NB4 (cell line): Measurements from ENCODE around the gene CDCP2.
A peak's percentile ranks its signal among the peaks of the same experiment; 100 is the strongest.

ENCODE experiments used
- DNase-seq: peaks from one replicate; pipeline ENCODE4 v3.0.0; 2010; ENCODE audit warnings: low read depth
- H3K4me3 ChIP-seq: one replicate; pipeline ENCODE4 v1.5.1; 2011; ENCODE audit warnings: mild to moderate bottlenecking, low read depth, low read length, moderate library complexity
- MAX ChIP-seq: IDR thresholded peaks from 2 replicates; pipeline ENCODE4 v1.6.1; 2011; ENCODE audit warnings: low read depth, low read length
- MYC ChIP-seq: IDR thresholded peaks from 2 replicates; pipeline ENCODE4 v1.6.1; 2011; ENCODE audit warnings: low read depth, low read length
- POLR2A ChIP-seq: IDR thresholded peaks from 2 replicates; pipeline ENCODE4 v1.6.1; 2011; ENCODE audit warnings: mild to moderate bottlenecking; ENCODE audit not compliant: insufficient read length; ENCODE audit errors: extremely low read depth
- TF ChIP-seq, protein P1 (sequence below): IDR thresholded peaks from one replicate; pipeline ENCODE4 v1.5.1; 2012; ENCODE audit warnings: low read depth, low read length

CDCP2 gene

GRCh38 chr1:54152696-54153095, at the start of gene CDCP2:
TSS of gene CDCP2 (minus strand) at chr1:54153000. CDS start at chr1:54152922, 78 bp downstream.
- DNase-seq: no peak
- no peak within 1 kb of the TSS for H3K4me3 ChIP-seq
- TF ChIP-seq, protein P1, sequence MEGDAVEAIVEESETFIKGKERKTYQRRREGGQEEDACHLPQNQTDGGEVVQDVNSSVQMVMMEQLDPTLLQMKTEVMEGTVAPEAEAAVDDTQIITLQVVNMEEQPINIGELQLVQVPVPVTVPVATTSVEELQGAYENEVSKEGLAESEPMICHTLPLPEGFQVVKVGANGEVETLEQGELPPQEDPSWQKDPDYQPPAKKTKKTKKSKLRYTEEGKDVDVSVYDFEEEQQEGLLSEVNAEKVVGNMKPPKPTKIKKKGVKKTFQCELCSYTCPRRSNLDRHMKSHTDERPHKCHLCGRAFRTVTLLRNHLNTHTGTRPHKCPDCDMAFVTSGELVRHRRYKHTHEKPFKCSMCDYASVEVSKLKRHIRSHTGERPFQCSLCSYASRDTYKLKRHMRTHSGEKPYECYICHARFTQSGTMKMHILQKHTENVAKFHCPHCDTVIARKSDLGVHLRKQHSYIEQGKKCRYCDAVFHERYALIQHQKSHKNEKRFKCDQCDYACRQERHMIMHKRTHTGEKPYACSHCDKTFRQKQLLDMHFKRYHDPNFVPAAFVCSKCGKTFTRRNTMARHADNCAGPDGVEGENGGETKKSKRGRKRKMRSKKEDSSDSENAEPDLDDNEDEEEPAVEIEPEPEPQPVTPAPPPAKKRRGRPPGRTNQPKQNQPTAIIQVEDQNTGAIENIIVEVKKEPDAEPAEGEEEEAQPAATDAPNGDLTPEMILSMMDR: no peak
- TF ChIP-seq MYC (no peak), MAX (no peak), POLR2A (no peak)

DNA sequence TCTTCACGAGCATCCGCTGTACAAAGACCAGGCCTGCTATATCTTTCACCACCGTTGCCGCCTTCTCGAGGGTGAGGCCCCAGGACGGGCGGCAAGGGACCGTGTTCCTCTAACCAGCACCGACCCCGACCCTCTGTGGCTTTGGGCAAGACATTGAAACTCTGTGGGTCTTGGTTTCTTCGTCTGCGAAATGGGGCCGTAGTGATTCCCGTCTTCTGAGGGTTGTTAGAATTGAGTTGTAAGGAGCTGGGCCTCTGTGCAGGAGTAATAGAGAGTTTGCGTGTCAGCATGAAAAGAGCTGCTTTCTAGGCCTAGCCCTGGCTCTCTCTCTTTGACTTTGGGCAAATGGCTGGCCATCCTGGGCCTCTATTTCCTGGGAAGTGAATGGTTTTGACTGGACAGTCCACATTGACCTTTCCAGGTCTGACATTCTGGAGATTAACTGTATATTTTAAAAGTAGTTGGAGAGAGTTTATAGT, 47.8 kb upstream of the CDCP2 start:
- DNase-seq: no peak
- peak overlapping the region; percentile 95 for H3K4me3 ChIP-seq
- no peak for TF ChIP-seq MYC
- no peak for TF ChIP-seq POLR2A
- TF ChIP-seq MAX: no peak
- TF ChIP-seq, protein P1: no peak

DNA sequence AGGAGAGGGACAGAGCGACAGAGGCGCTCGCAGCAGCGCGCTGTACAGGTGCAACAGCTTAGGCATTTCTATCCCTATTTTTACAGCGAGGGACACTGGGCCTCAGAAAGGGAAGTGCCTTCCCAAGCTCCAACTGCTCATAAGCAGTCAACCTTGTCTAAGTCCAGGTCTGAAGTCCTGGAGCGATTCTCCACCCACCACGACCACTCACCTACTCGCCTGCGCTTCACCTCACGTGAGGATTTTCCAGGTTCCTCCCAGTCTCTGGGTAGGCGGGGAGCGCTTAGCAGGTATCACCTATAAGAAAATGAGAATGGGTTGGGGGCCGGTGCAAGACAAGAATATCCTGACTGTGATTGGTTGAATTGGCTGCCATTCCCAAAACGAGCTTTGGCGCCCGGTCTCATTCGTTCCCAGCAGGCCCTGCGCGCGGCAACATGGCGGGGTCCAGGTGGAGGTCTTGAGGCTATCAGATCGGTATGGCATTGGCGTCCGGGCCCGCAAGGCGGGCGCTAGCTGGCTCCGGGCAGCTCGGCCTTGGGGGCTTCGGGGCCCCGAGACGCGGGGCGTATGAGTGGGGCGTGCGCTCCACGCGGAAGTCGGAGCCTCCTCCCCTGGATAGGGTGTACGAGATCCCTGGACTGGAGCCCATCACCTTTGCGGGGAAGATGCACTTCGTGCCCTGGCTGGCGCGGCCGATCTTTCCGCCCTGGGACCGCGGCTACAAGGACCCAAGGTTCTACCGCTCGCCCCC, 47.1 kb upstream of the CDCP2 start, which contains the start of the genes CYB5RL and MRPL37:
CYB5RL (minus strand) TSS at position 266 of the 754 bp plus-strand sequence. CDS start 4,414 bp downstream, outside the sequence.
MRPL37 (plus strand) TSS at position 403 of the 754 bp plus-strand sequence; CDS start at position 480, 77 bp downstream.
- peak; percentile 50 for TF ChIP-seq MYC
- no peak; the same call in 1 of the 2 replicates for TF ChIP-seq MAX
- TF ChIP-seq, protein P1: no peak
- peak; percentile 77 for TF ChIP-seq POLR2A
- DNase-seq: peak; percentile 96

GRCh38 chr1:54199151-54199764, 46.5 kb upstream of the CDCP2 start:
- no peak for DNase-seq

More for the DNA sequence above, 47.1 kb upstream of the CDCP2 start, which contains the start of the genes CYB5RL and MRPL37:
- H3K4me3 ChIP-seq: peak within 1 kb of the TSS; percentile 95

DNA sequence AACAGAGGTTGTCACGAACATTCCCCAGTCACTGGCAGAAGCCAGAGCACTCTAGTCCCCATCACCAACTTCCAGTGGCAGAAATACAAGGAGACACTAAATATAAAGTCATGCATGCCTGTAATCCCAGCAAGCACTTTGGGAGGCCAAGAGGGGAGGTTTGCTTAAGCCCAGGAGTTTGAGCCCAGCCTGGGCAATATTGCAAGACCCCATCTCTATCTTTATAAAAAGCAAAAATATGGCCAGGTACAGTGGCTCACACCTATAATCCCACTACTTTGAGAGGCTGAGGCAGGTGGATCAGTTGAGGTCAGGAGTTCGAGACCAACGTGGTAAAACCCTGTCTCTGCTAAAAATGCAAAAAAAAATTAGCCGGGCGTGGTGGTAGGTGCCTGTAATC, 40.7 kb upstream of the CDCP2 start:
- no peak for DNase-seq
- H3K4me3 ChIP-seq: no peak overlapping the region
- TF ChIP-seq MAX: no peak
- TF ChIP-seq POLR2A: no peak
- TF ChIP-seq MYC: no peak
- TF ChIP-seq, protein P1: no peak

More at GRCh38 chr1:54199151-54199764, 46.5 kb upstream of the CDCP2 start:
- peak overlapping the region; percentile 95 for H3K4me3 ChIP-seq
- TF ChIP-seq, protein P1: no peak
- TF ChIP-seq MYC (no peak), POLR2A (no peak), MAX (no peak)
